GM10248 (cell line): Measurements from ENCODE around the gene GIT2.

Experiments used
- CTCF ChIA-PET: fragments of 300-600 bp; sonication (Branson Sonifier 250); formaldehyde crosslinking; extraction: SDS; loops from one replicate; lab custom pipeline; 2021; ENCODE audit warnings: antibody characterized with exemption; lab: Yijun Ruan, JAX
- POLR2A ChIA-PET: fragments of 350-650 bp; sonication (Branson Sonifier 250); formaldehyde crosslinking; extraction: SDS; loops from one replicate; lab custom pipeline; 2020; ENCODE audit warnings: antibody characterized with exemption; lab: Yijun Ruan, JAX
- DNase-seq: peaks from one replicate; pipeline ENCODE4 v3.0.0; 2012; ENCODE audit errors: extremely low spot score
- CTCF ChIP-seq: IDR thresholded peaks from 2 replicates; pipeline ENCODE4 v1.5.1; 2012; ENCODE audit warnings: mild to moderate bottlenecking, low read depth; ENCODE audit errors: extremely low read depth, missing control alignments, control extremely low read depth

Gene GIT2

GRCh38 chr12:110035534-110036104 lies 39.5 kb upstream of the GIT2 start:
- no peak for TF ChIP-seq CTCF
- ChIA-PET POLR2A (interaction anchor here (0.5 to 0.7 kb wide), 2 partner anchors 11 to 100 kb away, joined by 3 to 5 read pairs; no protein-coding TSS in a partner anchor), CTCF (interaction anchor here (0.8 to 1.7 kb wide), 2 partner anchors 15 to 22 kb away, joined by 3 to 4 read pairs; no protein-coding TSS in a partner anchor)
- DNase-seq, result no peak

DNA sequence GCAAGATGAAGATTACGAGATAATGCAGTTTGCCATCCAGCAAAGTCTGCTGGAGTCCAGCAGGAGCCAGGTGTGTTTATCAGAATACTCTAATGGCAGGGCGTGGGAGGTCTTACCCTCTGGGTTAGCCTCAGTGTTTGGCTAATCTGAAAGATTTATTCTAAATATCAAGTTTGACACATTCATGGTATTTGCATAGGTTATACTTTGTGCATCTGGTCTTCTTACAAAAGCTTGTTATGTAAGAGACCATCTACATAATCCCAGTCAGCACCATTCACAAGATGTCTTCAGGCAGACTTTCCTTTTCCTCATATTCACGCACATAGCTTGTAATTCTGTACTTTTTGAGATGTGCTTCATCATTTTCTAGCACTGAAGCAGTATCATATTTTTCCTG lies 37.7 kb upstream of the GIT2 start:
- no peak for TF ChIP-seq CTCF
- CTCF ChIA-PET, result interaction anchor here (1.8 to 2.0 kb wide), 2 partner anchors 9 to 14 kb away, joined by 5 read pairs; no protein-coding TSS in a partner anchor

DNA sequence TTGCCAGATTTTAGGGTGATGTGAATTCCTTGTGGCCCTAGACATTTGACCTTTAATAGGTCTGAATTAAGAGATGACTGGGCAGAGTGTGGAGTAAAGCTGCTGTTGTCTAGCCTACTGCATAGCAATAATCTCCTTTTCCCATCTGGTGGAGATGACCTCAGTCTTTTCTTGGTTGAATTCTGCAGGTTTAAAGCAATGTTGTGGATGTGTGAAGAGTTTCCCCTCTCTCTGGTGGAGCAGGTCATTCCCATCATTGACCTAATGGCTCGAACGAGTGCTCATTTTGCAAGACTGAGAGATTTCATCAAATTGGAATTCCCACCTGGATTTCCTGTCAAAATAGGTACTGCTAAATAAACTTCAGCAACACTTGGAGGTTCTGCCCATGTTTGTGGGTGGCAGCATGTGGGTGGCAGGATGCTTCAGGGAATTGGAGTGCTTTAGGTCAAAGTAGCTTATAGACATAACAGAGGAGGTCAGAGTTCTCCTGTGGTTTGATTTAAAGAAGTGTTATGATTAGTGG lies 33.2 kb upstream of the GIT2 start:
- ChIA-PET POLR2A (no interaction called here), CTCF (interaction anchor here (1.6 to 1.8 kb wide), 3 partner anchors 9 to 13 kb away, joined by 4 to 6 read pairs (median 5); no protein-coding TSS in a partner anchor)
- no peak for TF ChIP-seq CTCF
- DNase-seq, result no peak

More for the DNA sequence above, 37.7 kb upstream of the GIT2 start:
- POLR2A ChIA-PET, result no interaction called here
- no peak for DNase-seq

DNA sequence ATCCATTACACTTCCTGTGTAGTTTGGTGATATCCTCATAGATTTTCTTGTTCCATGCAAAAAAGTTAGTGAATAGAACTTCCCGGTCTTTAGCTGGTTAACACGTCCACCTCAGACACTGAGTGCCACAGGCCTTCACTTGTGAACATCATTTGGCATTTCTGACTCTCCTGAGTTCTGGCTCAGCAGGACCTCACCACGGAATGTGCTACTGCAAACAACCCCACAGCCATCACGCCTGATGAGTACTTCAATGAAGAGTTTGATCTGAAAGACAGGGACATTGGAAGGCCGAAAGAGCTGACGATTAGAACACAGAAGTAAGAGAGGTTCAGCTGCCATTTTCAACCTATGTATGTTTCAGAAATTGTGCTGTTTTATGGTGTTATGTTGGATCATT lies 32.2 kb upstream of the GIT2 start:
- no peak for TF ChIP-seq CTCF
- CTCF ChIA-PET, result interaction anchor here (1.4 to 1.8 kb wide), 3 partner anchors 12 to 36 kb away, joined by 3 to 6 read pairs (median 4); no protein-coding TSS in a partner anchor
- POLR2A ChIA-PET, result no interaction called here
- no peak for DNase-seq

DNA sequence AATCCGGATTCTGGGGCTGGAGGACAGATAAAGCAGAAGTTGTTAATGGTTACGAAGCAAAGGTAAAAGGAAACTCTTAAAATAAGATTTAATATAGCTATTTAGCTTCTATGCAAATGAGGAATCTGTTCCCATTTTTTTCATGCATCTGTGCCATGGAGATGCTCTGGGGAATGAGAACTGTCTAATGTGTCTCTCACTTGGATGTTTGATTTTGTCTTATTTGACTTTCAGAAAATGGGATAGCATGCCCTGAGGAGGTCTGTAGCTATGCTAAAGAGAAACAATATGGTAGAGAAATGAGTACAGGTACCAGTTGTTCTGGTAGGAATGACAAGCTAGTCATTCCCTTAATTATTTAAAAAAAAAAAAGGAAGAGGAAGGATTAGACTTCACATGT lies 27.9 kb upstream of the GIT2 start:
- POLR2A ChIA-PET, result interaction anchor here (0.6 kb wide), 1 partner anchor 11 kb away, joined by 5 read pairs; no protein-coding TSS in a partner anchor

More for the DNA sequence above, 27.9 kb upstream of the GIT2 start:
- DNase-seq, result no peak
- TF ChIP-seq CTCF, result no peak
- CTCF ChIA-PET, result interaction anchor here (1.1 to 2.3 kb wide), 7 partner anchors 8 to 326 kb away, joined by 3 to 12 read pairs (median 3); no protein-coding TSS in a partner anchor
